GM12872 (cell line): ENCODE data around the gene UBA3.

Source experiments
- TF ChIP-seq, protein P1 (sequence below): IDR thresholded peaks from 3 replicates; pipeline ENCODE4 v1.5.1; 2011; ENCODE audit warnings: low read depth, mild to moderate bottlenecking, low read length, moderate library complexity; ENCODE audit not compliant: insufficient read depth

Gene UBA3

DNA sequence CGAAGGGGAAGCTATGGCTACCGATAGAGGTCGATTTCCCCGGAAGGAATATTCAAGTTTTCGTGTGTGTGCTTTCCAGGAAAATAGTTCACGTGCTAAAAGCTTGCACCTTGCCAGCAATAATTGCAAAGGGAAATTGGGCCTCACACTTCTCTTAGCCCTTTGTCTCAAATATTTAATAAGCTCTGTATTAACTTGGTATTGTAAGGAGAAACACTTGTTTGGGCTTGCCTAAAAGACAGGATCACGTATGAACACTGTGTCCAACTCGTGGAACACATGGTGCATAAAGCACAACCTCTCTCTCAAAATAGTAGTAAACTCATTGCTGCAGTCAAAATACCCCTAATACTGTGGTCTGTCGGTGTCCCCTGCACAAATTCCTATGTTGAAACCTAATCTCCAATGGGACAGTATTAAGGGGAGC lies 27.7 kb downstream of the UBA3 start:
- TF ChIP-seq, protein P1, sequence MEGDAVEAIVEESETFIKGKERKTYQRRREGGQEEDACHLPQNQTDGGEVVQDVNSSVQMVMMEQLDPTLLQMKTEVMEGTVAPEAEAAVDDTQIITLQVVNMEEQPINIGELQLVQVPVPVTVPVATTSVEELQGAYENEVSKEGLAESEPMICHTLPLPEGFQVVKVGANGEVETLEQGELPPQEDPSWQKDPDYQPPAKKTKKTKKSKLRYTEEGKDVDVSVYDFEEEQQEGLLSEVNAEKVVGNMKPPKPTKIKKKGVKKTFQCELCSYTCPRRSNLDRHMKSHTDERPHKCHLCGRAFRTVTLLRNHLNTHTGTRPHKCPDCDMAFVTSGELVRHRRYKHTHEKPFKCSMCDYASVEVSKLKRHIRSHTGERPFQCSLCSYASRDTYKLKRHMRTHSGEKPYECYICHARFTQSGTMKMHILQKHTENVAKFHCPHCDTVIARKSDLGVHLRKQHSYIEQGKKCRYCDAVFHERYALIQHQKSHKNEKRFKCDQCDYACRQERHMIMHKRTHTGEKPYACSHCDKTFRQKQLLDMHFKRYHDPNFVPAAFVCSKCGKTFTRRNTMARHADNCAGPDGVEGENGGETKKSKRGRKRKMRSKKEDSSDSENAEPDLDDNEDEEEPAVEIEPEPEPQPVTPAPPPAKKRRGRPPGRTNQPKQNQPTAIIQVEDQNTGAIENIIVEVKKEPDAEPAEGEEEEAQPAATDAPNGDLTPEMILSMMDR = no peak

- TF ChIP-seq, protein P1 = no peak
Observed at GRCh38 chr3:69051756-69052471, 28.3 kb downstream of the UBA3 start, which contains the start of gene TMF1. Gene TMF1 (minus strand): TSS chr3:69052333. CDS start chr3:69052086, 247 bp downstream.

GRCh38 chr3:69048990-69049389 lies 31.2 kb downstream of the UBA3 start:
- TF ChIP-seq, protein P1 = no peak

GRCh38 chr3:69044608-69045007 lies 35.6 kb downstream of the UBA3 start:
- TF ChIP-seq, protein P1 = no peak

DNA sequence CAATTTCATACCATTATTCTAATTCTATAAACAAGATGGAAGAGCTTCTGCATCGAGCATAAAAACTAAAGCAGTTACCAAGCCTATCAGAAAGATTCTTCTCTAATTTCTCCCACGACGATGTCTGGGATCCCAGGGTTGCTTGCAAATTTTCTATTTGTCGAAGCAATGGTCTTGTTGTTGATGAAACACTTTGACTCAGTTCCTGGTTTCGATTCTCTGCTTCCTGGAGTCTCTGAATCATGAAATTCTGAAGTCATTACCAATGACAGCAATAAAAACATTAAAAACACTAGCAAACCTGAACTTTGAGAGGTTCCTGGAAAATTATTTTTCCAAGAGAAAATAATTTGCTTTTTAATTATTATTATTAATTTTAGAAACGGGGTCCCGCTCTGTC lies 46.7 kb downstream of the UBA3 start:
- TF ChIP-seq, protein P1 = no peak

DNA sequence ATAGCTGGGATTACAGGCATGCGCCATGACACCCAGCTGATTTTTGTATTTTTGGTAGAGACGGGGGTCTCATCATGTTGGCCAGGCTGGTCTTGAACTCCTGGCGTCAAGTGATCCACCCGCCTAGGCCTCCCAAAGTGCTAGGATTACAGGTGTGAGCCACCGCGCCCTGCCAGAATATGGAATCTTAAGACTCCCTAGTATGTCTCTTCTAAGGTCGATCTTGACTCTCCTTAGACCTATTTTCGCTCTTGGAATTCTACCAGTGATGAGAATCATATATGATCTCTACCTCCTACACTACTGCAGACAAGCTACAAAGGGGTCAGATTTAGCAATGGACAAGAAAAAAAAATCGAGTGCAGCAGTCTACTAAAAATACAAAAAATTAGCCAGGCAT lies 47.4 kb downstream of the UBA3 start:
- TF ChIP-seq, protein P1 = no peak

DNA sequence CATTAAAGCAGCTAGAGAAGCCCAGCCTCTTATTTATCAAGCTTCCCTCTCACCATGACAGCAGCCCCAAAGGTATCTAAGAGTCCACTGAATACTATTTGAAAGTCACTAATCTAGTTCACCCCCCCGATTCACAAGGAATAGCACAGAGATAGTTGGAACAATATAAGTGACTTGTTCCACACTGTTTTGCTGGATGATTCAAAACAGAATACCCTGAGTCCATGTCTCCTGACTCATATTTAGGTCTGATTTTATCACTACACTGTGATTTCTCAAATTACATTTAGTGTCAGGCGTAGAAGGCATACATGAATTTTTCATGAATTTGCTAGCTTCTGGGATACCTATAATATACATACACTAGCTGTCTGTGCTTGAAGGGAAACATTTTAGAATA lies 48.0 kb downstream of the UBA3 start:
- TF ChIP-seq, protein P1 = no peak
